GM19351 (cell line): ENCODE data around the gene HEBP1.

Source experiments
- ATAC-seq: cut with Tn5 transposase; IDR thresholded peaks from one replicate; pipeline ENCODE4 v1.9.1; 2021; ENCODE audit warnings: mild to moderate bottlenecking, moderate library complexity; ENCODE audit not compliant: unreplicated experiment

Gene HEBP1

DNA sequence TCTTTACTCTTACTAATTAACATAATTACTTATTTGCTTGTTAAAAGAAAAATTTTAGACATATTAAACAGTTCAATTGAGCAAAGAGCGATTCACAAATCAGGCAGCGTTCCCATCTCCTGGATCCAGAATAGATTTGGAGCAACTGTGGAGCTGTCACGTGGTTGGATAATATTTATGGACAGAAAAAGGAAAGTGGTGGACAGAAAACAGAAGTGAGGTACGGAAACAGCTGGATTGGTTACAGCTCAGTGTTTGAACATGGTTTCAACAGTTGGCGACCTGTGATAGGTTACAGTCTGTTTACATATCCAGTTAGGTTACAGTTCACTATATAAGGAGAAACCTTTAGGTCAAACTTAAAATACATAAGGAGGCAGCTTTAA, 24.5 kb upstream of the HEBP1 start:
- ATAC-seq: no peak

DNA sequence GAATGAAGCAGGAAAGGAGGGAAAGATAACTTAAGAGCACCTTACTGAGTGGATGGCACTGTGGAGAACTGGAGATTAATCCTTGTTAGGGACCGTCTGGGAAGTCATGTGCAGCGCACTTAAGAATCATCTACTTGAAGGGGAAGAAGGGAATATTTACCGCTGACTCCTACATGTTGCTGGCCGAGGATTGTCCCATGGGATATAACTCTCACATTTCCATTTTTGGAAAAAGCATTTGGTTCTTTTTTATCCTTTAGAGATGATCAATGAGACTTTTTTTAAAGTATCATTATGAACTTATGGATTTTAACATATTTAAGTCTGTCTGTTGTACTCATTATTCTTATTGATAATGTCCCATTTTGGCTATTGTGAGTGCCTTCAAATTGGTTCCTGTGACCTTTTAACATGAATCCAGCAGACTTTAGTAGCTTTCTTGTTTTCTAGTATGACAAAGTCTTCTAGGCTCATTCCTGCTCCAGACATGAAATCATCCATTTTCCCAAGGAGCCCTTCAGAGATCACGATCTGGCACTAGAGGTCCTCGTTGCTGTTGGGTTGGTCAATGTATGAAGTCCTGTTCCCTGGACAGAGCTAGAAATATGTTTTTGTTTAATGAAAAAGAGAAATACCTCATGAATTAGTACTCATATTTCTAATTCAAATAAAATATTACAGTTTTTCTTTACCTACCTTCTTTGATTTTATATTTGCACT, 23.9 kb upstream of the HEBP1 start:
- no peak for ATAC-seq

DNA sequence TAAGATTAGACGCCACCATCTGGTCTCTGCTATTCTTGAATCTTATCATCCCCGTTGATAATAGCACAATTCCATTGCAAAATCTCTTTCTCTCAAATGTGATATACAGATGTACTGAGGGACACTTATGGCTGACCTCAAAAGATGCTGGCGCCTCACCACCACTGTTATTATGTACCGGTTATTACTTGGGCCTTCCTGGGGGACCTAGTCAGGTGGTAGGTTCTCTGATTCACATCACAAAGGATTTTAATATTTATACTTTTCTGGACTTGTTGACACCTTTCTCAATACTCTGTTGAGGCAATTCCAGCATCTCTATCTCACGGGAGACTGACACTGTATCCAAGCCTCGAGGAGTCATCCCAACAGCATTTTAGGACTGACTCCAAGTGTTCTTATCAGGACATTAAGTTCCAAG, 22.8 kb upstream of the HEBP1 start:
- no peak for ATAC-seq

DNA sequence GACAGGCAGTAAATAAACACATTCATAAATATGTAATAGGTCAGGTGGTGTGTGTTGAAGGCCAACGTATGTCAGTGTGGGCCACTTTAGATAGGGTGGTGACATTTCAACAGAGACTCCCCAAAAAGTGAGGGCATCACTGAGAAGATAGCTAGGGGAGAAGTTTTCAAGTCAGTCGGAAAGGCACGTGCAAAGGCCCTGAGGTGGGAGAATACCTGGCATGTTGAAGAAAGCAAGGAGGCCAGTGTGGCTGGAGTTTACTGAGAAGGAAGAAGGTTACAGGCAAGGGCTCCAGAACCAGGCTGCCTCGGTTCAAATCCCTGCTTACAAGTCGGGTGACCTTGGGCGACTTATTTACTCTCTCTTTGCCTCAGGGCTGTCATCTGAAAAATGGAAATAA, 11.0 kb upstream of the HEBP1 start:
- no peak for ATAC-seq

DNA sequence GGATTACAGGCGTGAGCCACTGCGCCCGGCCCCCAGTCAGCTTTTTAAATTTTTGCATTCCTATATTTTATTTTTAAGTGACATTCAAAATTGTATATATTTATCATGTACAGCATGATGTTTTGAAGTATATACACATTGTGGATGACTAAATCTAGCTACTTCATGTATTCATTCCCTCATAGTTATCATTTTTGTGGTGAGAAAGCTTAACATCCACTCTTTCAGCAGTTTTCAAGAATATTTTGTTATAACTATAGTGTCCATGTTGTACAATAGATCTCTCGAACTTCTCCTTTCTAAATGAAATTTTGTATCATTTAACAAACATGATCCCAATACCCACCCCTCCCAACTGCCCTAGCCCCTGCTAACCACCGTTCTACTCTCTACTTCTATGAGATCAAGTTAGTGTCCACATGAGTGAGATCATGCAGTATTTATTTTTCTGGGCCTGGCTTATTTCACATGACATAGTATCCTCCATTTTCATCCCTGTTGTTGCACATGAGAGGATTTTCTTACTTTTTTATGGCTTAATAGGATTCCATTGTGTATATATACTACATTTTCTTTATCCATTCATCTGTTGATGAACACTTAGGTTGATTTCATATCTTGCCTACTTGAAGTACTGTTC, 8.8 kb upstream of the HEBP1 start:
- ATAC-seq: no peak

DNA sequence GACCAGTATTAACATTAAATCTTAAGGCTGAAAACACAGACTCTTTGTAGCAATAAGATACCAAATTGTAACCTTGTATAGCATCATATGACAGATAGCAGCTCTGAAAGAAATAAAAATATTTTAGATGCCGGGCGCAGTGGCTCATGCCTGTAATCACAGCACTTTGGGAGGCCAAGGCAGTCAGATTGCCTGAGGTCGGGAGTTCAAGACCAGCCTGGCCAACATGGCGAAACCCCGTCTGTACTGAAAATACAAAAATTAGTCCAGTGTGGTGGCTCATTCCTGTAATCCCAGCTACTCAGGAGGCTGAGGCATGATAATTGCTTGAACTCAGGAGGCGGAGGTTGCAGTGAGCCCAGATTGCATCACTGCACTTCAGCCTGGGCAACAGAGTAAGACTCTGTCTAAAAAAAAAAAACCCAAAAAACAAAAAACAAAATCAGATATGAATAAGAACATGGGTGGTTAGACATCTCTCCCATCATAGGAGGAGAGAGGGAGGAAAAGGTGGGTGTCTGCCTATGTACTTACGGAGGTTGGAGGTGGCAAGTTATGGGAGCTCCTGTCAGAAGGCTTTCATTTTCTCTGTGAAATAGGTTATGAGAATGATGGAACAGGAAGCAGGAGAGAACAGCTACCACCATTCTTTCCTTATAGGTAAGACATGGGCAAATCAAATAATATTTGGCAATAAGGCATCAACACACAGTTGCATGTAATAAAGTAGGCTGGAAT, 7.6 kb upstream of the HEBP1 start:
- no peak for ATAC-seq

DNA sequence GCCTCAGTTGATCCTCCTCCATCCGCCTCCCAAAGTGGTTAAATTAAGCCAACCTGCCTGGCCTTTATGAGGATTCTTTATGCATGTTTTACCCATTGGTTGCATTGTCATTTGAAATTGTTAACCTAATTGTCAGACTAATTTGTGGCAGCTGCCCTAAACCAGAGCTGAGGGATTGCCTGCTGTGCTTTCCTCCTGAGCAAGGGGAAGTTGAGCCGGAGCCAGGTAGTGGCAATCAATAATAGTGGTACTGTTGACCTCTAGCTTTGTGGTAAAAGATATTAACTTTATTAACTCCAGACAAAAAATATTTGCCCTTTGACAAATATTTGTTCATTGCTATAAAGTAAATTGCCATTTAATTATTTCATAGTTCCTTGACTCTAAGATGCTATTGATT, 5.6 kb upstream of the HEBP1 start:
- no peak for ATAC-seq

DNA sequence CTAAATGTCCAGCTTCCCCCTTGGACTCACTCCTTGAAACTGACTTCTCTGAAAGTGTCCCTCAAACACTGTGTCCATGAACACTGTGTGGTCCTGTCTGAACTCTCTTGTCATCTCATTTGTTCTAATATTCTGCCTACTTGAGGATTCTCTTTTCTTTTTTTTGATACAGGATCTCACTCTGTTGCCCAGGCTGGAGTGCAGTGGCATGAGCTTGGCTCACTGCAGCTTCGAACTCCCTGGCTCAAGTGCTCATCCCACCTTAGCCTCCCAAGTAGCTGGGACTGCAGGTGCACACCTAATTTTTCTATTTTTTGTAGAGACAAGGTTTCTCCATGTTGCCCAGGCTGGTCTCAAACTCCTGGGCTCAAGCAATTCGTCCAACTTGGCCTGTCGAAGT, 4.9 kb upstream of the HEBP1 start:
- no peak for ATAC-seq

DNA sequence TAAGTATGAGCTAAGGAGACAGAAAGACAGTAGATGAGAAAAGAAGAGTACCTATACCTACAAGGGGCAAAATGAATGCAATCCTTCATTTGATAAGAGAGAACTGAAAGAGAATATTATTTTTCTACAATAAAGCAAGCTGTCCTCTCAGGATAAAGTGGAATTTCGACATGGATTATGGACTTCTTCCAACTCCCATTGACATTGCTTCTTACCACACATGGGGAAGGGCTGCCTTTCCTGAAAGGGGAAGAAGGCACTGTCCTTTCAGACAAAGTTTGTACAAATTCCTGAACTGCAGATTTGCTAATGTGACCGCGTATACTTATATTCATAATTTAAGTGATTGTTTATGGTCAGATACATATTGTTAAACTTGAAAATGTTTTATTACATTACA, 4.3 kb upstream of the HEBP1 start:
- ATAC-seq: no peak

DNA sequence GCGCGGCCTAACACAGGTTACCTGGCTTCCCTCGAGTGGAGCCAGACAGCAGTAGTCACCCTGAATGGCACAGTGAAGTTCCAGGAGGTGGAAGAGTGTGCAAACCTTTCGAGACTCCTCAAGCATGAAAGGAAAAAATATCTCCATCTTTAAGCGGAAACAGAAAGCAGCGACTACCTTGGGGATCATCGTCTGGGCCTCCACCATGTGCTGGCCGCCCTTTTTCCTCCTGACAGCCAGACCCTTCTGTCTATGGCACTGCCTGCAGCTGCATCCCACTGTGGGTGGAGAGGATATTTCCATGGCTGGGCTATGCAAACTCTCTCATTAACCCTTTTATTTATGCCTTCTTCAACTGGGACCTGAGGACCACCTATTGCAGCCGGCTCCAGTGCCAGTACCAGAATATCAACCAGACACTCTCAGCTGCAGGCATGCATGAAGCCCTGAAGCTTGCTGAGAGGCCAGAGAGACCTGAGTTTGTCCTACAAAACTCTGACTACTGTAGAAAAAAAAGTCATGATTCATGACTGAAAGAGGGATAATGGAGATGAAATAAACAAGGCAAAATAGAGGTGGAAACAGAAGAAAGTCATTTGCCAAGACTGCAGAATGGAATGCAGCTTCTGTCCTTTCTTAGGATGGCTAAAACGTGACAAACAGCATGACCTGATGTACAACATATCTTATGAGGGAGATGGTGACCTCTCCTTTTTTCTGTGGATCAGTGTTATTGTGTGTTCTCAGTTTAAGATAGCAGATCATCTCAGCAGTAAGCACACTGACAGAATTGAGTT, 2.4 kb upstream of the HEBP1 start:
- no peak for ATAC-seq

DNA sequence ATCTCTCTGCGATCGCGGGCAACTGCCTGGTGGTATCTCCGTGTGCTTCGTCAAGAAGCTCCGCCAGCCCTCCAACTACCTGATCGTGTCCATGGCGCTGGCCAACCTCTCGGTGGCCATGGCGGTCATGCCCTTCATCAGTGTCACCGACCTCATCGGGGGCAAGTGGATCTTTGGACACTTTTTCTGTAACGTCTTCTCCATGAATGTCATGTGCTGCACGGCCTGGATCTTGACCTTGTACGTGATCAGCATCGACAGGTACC, 1.6 kb upstream of the HEBP1 start:
- no peak for ATAC-seq

DNA sequence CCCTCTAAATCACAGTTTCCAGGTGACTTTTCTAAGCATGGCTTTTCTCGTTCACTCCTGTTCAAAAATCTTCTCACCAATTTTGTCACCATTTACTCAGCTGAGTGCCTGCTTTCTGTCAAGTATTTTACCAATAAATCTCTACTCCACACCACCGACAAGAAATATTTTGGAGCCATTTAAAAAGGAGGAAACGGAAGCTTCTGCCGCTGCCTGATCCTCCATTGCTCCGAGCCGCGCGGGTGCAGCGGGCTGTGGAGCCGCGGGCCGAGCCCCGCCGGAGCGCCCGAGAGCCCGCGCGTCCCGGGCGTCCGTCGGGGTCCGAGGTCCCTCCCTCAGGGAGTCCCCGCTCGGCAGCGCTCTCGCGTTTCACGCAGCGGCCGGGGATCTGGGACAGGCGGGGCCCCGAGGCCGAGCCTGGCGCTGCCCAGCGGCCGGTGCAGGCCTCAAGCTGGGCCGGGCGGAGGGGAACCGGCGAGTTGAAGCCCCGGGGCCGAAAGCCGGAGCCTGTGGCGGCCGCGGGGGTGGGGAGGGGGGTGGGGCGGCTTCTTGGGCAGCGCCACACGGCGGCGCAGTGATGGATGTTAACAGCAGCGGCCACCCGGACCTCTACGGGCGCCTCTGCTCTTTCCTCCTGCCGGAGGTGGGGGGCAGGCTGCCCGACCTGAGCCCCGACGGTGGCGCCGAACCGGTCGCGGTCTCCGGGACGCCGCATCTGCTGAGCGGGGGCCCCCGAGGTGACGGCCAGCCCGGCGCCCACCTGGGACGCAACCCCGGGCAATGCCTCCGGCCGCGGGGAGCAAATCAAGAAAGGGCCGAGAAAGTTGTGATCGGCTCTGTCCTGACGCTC, 1.1 kb upstream of the HEBP1 start:
- ATAC-seq: no peak

DNA sequence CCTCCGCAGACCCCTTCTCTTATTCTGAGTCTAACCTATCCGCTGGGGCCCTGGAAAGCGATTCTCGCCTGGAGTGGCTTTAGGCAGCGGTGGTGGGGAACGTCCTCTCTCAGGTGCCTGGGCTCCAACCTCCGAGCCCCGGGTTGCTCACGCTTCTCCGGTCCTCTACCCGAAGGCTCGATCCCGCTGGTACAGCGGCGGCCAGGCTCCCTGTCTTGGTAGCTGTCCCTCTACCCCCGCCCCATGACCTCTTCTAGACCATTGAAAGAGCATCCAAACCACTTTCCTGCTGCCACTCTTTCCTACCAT, 505 bp upstream of the HEBP1 start:
- peak; percentile 36 for ATAC-seq

DNA sequence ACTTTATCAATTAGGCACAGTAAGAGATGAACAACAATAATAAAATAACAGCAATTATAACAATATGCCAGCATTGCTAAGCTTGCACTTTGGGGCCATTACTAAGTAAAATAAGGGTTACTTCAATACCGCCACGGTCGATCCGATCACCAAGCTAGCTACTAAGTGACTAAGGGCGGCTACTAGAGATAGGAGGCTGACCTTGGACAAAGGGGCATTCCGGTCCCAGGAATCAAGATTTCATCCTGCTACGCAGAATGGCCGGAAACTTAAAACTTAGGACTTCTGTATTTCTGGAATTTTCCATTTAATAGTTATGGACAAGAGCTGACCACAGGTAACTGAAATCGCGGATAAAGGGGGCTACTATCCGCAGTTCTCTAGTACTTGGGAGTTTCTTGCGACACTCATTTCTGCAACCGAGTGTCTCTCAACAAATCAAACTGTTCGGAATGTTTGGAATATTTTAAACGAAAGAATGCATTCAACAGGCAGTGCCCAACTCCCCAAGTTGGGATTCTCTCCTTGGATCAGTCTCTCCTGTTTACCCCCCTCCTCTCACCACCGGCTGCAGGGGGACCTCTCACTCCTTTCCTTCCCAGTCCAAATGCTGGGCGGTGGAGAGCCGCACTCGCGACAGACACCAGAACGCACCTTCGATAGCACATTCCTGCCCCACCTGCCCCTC, 650 bp downstream of the HEBP1 start:
- no peak for ATAC-seq

DNA sequence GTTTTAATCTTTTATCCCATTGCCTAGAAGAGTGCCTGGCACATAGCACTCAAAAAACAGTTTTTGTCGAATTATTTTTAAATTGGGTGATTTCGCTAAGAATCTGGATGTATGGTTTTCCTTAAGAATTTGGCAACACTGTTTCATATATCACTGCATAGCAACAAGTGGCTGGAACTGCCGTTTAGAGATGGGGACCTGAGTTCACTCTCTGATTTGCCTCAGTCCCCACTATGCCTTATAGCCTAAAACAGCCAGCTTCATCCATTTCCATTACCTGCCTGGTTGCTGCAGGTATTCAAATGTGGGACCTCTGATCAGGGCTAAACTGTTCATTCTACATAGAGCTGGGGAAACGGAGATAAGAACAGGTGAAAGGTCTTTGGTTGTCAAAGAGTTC, 1.8 kb downstream of the HEBP1 start:
- no peak for ATAC-seq

DNA sequence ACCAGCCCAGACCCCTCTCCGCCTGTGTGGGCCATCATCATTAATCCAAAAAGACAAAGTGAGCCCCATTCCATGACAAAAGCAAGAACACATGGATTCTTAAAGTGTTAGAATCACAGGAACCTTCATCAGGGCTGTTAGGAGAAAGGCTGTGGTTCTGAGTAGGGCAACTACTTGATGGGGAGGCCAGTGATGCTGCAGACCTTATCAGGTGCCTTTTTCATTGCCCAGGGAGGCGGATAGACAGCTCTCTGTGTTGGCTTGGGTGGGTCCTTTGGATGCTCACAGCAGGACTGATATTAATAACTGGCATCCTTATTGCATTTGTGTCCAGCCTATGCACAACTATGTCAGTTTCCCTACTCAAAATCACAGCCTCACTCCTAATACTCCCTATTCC, 2.3 kb downstream of the HEBP1 start:
- no peak for ATAC-seq

DNA sequence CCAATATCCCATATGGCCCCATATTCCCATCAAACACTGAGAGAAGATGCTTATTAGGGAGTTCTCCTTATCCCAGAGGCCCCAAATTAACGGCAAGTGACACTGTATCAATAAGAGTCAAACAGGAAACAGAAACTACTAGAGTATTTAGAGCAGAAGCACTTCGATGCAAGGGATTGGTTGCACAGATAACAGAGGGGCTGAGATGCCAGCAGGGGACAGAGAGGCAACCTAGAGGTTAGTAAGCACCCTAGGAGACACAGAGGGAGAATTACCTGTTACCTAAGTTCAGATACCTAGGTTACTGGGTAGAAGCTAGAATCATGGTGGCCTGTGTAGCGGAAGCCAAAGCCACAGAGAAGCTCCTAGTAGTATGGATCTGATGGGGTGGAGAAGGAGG, 2.9 kb downstream of the HEBP1 start:
- no peak for ATAC-seq

DNA sequence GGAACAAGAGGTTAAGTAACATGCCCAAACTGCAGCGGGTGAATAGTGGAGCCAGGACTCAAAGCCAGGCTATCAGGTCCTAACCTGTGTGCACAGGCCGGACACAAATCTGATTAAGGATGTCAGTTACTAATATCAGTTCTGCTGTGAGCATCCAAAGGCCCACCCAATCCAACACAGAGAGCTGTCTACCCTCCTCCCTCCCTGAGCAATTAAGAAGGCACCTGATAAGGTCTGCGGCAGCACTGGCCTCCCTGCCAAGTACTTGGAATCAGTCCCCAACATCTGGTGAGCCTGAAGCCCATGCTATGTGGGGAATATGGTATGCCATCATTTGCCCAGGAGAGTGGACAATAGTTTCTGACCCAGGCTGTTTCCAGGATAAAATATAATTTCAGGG, 3.9 kb downstream of the HEBP1 start:
- no peak for ATAC-seq

DNA sequence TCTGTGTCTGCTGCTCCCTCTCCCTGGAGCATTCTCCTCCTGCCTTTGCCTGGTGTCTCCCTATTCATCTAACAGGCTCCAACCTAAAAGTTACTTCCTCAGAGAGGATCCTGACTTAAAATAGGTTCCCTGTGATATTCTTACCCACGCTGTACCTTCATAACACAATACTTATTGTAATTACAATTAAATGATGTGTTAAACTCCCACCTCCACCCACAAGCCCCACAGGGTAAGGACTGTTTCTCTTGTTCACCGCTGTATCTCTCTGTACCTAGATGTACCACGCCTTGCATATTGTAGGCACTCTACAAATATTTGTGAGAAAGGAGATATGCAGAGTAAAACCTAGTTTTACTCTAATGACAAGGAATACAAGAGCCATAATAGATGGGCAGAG, 5.0 kb downstream of the HEBP1 start:
- ATAC-seq: no peak

DNA sequence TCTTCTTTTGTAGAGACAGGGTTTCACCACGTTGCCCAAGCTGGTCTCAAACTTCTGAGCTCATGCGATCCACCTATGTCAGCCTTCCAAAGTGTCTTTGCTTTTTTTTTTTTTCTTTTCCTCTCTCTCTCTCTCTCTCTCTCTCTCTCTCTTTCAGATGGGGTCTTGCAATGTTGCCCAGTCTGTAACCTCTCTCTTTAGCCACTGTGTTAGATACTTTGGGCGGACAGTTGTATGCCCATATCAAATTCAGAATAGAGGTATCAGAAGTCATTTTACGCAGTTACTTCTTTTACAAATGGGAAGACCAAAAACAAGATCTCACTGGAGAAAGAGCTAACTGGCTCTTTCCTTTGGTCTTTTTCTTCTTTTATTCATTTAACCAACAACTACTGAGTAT, 6.7 kb downstream of the HEBP1 start:
- ATAC-seq: no peak
